GM12875 (cell line): ENCODE results near the gene TMEM43.

Experiments
- H3K4me3 ChIP-seq: one replicate; pipeline ENCODE4 v1.5.1; 2011; ENCODE audit warnings: low read depth, low read length, control low read depth
- TF ChIP-seq, protein P1 (sequence below): IDR thresholded peaks from 2 replicates; pipeline ENCODE4 v1.5.1; 2011; ENCODE audit warnings: low read depth, mild to moderate bottlenecking, control low read depth, inconsistent platforms, low read length, moderate library complexity, borderline replicate concordance; ENCODE audit not compliant: insufficient read depth

The TMEM43 gene

DNA sequence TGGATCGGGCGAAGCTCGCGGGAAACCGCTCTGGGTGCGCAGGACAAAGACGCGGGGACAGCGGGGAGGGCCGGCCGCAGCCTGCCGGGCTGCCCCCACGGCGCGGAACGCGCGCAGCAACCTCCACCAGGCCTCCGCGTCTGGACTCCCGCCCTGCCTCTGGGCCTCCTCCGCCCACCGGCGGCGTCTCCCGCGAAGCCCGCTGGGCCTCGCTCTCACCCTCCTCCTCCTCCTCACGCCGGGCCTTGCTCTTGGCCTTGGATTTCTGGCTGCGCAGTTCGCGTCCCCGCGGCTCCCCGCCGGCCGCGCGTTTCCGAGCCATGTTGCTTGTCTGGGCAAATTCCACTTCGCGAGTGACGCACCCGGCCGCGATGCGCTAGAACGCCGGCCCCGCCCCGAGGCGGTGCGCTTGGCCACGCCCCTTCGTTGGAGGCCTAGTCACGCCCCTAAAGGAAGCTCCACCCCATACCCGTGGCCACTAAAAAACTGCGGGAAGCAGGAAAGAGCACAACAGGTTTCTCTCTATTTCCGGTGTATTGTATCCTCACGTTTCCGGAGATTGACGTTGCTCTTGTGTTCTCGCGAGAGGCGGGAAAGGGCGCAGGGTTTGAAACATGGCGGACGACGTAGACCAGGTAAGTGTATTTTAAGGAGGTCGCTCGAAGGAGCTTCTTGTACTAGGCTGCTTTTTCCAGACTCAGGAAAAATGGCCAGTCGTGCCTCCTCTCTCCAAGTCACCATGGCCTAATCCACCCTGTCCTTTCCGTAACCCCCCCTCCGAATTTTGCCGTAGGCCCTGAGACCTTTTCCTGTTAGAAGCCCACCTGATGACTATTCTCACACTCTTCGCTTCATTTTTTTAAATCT, 53.6 kb downstream of the TMEM43 start, which contains the start of the genes LSM3 and XPC:
LSM3 (plus strand) TSS at position 571 of the 867 bp plus-strand sequence; CDS start at position 615, 44 bp downstream.
XPC (minus strand) TSS at position 355 of the 867 bp plus-strand sequence; CDS start at position 322, 33 bp downstream.
- peak within 1 kb of the TSS; percentile 95 for H3K4me3 ChIP-seq
- TF ChIP-seq, protein P1, sequence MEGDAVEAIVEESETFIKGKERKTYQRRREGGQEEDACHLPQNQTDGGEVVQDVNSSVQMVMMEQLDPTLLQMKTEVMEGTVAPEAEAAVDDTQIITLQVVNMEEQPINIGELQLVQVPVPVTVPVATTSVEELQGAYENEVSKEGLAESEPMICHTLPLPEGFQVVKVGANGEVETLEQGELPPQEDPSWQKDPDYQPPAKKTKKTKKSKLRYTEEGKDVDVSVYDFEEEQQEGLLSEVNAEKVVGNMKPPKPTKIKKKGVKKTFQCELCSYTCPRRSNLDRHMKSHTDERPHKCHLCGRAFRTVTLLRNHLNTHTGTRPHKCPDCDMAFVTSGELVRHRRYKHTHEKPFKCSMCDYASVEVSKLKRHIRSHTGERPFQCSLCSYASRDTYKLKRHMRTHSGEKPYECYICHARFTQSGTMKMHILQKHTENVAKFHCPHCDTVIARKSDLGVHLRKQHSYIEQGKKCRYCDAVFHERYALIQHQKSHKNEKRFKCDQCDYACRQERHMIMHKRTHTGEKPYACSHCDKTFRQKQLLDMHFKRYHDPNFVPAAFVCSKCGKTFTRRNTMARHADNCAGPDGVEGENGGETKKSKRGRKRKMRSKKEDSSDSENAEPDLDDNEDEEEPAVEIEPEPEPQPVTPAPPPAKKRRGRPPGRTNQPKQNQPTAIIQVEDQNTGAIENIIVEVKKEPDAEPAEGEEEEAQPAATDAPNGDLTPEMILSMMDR, result no peak

DNA sequence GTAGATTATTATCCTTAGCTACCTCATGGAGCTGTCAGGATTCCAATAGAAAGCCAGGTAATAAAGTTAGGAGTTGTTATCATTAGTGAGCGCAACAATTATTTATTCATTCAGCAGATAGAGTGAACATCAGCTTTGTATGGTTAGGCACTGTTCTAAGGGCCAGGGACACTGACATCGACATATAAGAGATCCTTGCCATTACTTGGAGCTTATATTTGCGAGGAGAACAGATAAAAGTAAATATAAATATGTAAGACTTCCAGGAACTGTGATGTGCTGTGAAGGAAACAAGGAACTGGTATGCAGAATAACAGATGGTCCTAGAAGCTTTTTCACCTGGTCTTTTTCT, 54.2 kb downstream of the TMEM43 start:
- peak overlapping the region; percentile 95 for H3K4me3 ChIP-seq
- TF ChIP-seq, protein P1, result no peak

DNA sequence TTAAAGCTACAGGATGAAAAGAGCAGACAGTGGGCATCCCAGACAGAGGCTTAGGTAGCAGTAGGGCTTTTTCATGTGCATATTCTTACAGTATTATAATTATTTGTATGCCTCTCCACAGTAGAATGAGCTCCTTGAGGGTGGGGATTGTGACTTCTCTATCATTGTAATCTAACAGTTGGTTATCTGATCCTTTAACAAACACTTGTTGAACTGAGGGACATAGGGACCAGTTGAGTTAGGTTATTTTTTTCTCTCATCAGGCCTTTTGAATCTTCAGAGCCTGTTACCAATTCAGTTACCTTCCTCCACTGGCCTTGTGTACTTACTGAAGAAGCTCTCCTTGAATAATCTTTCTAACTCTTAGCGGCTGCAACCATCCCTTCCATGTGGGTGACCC, 54.9 kb downstream of the TMEM43 start:
- TF ChIP-seq, protein P1, result no peak
- no peak overlapping the region for H3K4me3 ChIP-seq

DNA sequence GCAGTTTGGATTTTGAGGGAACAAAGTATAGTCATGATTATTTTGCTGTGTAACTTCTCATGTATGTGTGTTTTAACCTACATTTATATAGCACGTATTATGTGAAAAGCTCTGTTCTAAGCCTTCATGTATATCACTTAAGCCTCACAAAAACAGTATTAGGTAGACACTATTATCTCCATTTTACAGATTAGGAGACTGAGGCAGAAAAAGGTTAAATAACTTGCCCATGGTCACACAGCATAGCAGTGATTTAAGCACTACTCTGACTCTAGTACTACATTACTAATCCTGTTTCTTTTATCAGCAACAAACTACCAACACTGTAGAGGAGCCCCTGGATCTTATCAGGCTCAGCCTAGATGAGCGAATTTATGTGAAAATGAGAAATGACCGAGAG, 56.4 kb downstream of the TMEM43 start:
- TF ChIP-seq, protein P1, result no peak
- no peak overlapping the region for H3K4me3 ChIP-seq

DNA sequence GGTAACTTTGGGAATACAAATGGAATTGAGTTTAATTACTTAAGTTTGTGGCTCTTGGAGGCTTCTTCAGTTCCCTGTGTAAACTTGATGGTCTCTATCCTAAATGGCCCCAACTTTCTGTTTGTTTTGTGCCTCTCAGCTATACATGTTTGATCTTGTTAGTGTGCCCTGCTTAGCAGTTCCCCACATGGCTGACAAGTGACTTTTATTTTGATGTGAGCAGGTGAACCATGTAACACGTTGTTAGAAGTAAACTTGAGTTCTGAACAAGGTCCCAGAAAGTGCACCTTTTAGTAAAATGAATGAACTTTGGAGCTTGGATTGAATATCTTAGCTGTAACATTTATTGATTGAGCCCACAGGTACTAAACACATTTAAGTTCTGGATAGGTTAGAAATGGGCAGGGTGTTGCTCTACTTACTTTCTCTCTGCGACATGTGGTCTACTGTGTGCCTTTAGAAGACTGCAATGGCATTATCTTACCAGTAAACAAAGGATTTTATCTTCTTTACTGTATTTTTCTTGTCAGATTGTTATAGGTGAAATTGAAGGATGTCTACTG, 58.2 kb downstream of the TMEM43 start:
- TF ChIP-seq, protein P1, result no peak
- no peak overlapping the region for H3K4me3 ChIP-seq

DNA sequence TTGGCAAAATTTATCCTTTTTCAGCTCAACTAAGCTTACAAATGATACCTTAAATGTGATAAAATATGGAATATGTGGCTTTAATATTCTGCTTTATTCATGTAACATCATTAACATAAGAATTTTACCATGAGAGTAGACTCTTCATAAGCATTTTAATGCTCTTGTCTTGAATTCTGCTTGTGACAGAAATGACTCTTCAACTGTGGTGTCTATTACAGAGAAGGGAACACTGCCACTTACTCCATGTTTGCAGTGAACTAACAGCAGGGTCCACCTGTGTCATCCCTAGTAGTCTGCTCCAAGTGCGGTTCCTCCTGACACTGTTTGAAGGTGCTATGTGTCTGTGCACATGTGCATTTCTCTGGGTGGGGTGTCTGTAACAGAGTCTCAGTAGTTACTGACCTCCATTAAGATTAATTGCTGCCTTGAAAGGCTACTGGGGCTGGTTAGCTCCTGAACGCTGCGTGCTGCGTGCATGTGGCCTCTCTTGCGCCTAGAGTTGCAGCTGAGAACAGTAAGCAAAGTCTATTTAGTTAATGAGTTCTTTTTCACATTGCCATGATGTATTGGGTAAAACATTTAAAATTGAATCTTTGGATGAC, 62.1 kb downstream of the TMEM43 start:
- no peak overlapping the region for H3K4me3 ChIP-seq
- TF ChIP-seq, protein P1, result no peak
